CD4-positive, alpha-beta T cell (primary cell): ENCODE measurements around the gene IL1RAPL2. TPM values are rescaled to one million over a fixed set of nuclear protein-coding genes. Genes with fewer than 3 reads are reported as not detected.

ENCODE experiments used
- ATAC-seq: fragments of 200-7000 bp; cut with Tn5 transposase; one replicate; pipeline ENCODE4 v1.10.0; 2022; ENCODE audit warnings: mild to moderate bottlenecking; ENCODE audit not compliant: poor library complexity
- CTCF ChIA-PET: fragments of 350-600 bp; sonication (Branson Sonifier 250); formaldehyde crosslinking; loops from one replicate; lab custom pipeline; 2021; ENCODE audit warnings: antibody characterized with exemption, inconsistent platforms; lab: Charles Lee
- POLR2A ChIA-PET: fragments of 350-600 bp; sonication (Branson Sonifier 250); formaldehyde crosslinking; loops from one replicate; lab custom pipeline; 2021; ENCODE audit warnings: antibody characterized with exemption, inconsistent platforms; lab: Charles Lee
- DNase-seq, 14 experiments: peaks; one replicate each; pipeline ENCODE4 v3.0.0-alpha.2; 2013 to 2020; ENCODE audit warnings: mixed read lengths in 2 of 14
- H3K27ac ChIP-seq, 2 donors: one replicate each; pipeline versions ENCODE4 v1.5.1 to v1.7.0; 2013; ENCODE audit warnings: low read length in 2 of 2, low read depth in 1 of 2, mild to moderate bottlenecking in 1 of 2
- H3K27me3 ChIP-seq, 2 experiments: 1 replicate in 1 of 2; 2 replicates in 1 of 2; pipeline versions ENCODE4 v1.6.1 to v1.7.0; 2013; ENCODE audit warnings: low read length in 2 of 2, control low read depth in 1 of 2, mild to moderate bottlenecking in 1 of 2, moderate library complexity in 1 of 2; ENCODE audit not compliant: insufficient read depth in 2 of 2, control insufficient read depth in 1 of 2
- H3K36me3 ChIP-seq: one replicate; pipeline ENCODE4 v1.6.1; 2013; ENCODE audit warnings: low read length, control low read depth; ENCODE audit not compliant: insufficient read depth
- H3K4me1 ChIP-seq: one replicate; pipeline ENCODE4 v1.6.1; 2013; ENCODE audit warnings: low read length, control low read depth; ENCODE audit not compliant: insufficient read depth
- H3K4me3 ChIP-seq: one replicate; pipeline ENCODE4 v1.5.1; 2013; ENCODE audit warnings: mild to moderate bottlenecking, low read length, moderate library complexity
- H3K9me3 ChIP-seq, 2 experiments: 1 replicate in 1 of 2; 2 replicates in 1 of 2; pipeline versions ENCODE4 v1.6.1 to v1.7.0; 2013; ENCODE audit warnings: low read length in 2 of 2, mild to moderate bottlenecking in 2 of 2, control low read depth in 1 of 2, moderate library complexity in 1 of 2; ENCODE audit not compliant: control insufficient read depth in 1 of 2, insufficient read depth in 1 of 2
- H3K27ac Mint-ChIP-seq: one replicate; pipeline ENCODE4 v1.8.0; 2020; ENCODE audit warnings: mixed read lengths
- H3K27me3 Mint-ChIP-seq: one replicate; pipeline ENCODE4 v1.8.0; 2021; ENCODE audit warnings: mixed read lengths
- H3K36me3 Mint-ChIP-seq: one replicate; pipeline ENCODE4 v1.8.0; 2021; ENCODE audit warnings: low read depth, mixed read lengths
- H3K4me1 Mint-ChIP-seq: one replicate; pipeline ENCODE4 v1.8.0; 2021; ENCODE audit warnings: low read depth, mixed read lengths
- H3K4me3 Mint-ChIP-seq: one replicate; pipeline ENCODE4 v1.8.0; 2020; ENCODE audit warnings: mild to moderate bottlenecking, mixed read lengths
- H3K9me3 Mint-ChIP-seq: one replicate; pipeline ENCODE4 v1.8.0; 2020; ENCODE audit warnings: mixed read lengths
- intact Hi-C, 2 experiments: fragments of 100-400 bp; cut with DNase I in 1 of 2; cut with micrococcal nuclease in 1 of 2; formaldehyde crosslinking; loops; one replicate each; pipeline versions ENCODE4 v1.15.1 to v1.9.0; 2023 to 2025; cut with DNase I, micrococcal nuclease
- total RNA-seq, 174 experiments: library from RNA in 2 of 174; stranded (reverse) in 2 of 174; gene quantifications; one replicate each; pipeline ENCODE4 v1.2.3 and lab custom pipeline; 2021 to 2026
- TF ChIP-seq, protein P1 (sequence below): fragments of 200-600 bp; IDR thresholded peaks from one replicate; pipeline ENCODE4 v1.8.0; 2022; ENCODE audit warnings: antibody characterized with exemption, mild to moderate bottlenecking

Gene IL1RAPL2
- total RNA-seq, 2 experiments from 2014 or later = not detected

DNA sequence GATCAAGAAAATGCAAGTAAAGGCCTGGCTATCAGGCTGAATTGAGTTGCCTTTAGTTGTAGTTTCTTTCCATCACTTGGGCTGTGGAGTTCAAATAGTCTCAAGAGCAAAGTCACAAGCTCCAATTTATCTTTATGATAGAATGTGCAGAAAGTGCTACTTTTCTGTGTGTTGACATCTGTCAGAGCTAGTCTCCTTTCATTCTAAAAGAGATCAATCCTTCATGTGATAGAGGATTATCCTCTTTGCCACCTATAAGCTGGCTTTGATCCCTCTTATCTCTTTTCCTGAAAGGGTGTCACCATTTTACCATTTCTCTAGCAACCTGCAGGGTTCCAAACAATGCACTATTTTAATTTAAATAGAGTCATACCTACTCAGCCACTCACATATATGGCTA lies 429.5 kb downstream of the IL1RAPL2 start:
- intact Hi-C loops = no loop called here
- no peaks in the 10 kb centered on the region for H3K36me3 ChIP-seq
- TF ChIP-seq, protein P1, sequence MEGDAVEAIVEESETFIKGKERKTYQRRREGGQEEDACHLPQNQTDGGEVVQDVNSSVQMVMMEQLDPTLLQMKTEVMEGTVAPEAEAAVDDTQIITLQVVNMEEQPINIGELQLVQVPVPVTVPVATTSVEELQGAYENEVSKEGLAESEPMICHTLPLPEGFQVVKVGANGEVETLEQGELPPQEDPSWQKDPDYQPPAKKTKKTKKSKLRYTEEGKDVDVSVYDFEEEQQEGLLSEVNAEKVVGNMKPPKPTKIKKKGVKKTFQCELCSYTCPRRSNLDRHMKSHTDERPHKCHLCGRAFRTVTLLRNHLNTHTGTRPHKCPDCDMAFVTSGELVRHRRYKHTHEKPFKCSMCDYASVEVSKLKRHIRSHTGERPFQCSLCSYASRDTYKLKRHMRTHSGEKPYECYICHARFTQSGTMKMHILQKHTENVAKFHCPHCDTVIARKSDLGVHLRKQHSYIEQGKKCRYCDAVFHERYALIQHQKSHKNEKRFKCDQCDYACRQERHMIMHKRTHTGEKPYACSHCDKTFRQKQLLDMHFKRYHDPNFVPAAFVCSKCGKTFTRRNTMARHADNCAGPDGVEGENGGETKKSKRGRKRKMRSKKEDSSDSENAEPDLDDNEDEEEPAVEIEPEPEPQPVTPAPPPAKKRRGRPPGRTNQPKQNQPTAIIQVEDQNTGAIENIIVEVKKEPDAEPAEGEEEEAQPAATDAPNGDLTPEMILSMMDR = no peak
- no peaks in the 10 kb centered on the region for H3K9me3 Mint-ChIP-seq
- H3K4me3 Mint-ChIP-seq = no peak overlapping the region
- DNase-seq = no peak
- no peaks in the 10 kb centered on the region for H3K4me1 ChIP-seq
- H3K36me3 Mint-ChIP-seq = no peaks in the 10 kb centered on the region
- ChIA-PET POLR2A (no interaction called here), CTCF (no interaction called here)
- H3K27me3 Mint-ChIP-seq = no peaks in the 10 kb centered on the region
- no peak for ATAC-seq
- no peaks in the 10 kb centered on the region for H3K9me3 ChIP-seq
- no peak overlapping the region for H3K27ac ChIP-seq
- no peaks in the 10 kb centered on the region for H3K4me1 Mint-ChIP-seq
- H3K27me3 ChIP-seq = no peaks in the 10 kb centered on the region
- no peak overlapping the region for H3K4me3 ChIP-seq
- no peak overlapping the region for H3K27ac Mint-ChIP-seq

- no peaks in the 10 kb centered on the region for H3K4me1 ChIP-seq
- ATAC-seq = no peak
- TF ChIP-seq, protein P1 = no peak
- Mint-ChIP-seq H3K9me3 (no peaks in the 10 kb centered on the region), H3K36me3 (no peaks in the 10 kb centered on the region), H3K4me3 (no peak overlapping the region), H3K4me1 (no peaks in the 10 kb centered on the region), H3K27me3 (no peaks in the 10 kb centered on the region), H3K27ac (no peak overlapping the region)
- no peaks in the 10 kb centered on the region for H3K36me3 ChIP-seq
- no peak overlapping the region for H3K4me3 ChIP-seq
- ChIA-PET CTCF (no interaction called here), POLR2A (no interaction called here)
- DNase-seq = no peak
- H3K9me3 ChIP-seq = no peaks in the 10 kb centered on the region
- H3K27ac ChIP-seq = no peak overlapping the region
- H3K27me3 ChIP-seq = no peaks in the 10 kb centered on the region
- intact Hi-C loops = no loop called here
These were observed 440.1 kb downstream of the IL1RAPL2 start for GRCh38 chrX:105006103-105006502.

GRCh38 chrX:105006996-105007395 lies 441.0 kb downstream of the IL1RAPL2 start:
- Mint-ChIP-seq H3K27ac (no peak overlapping the region), H3K36me3 (no peaks in the 10 kb centered on the region), H3K4me1 (no peaks in the 10 kb centered on the region), H3K27me3 (no peaks in the 10 kb centered on the region), H3K4me3 (no peak overlapping the region), H3K9me3 (no peaks in the 10 kb centered on the region)
- DNase-seq (no peak), ATAC-seq (no peak)
- no peaks in the 10 kb centered on the region for H3K9me3 ChIP-seq
- ChIA-PET POLR2A (no interaction called here), CTCF (no interaction called here)
- no peaks in the 10 kb centered on the region for H3K4me1 ChIP-seq
- no peak overlapping the region for H3K27ac ChIP-seq
- intact Hi-C loops = no loop called here
- TF ChIP-seq, protein P1 = no peak
- H3K4me3 ChIP-seq = no peak overlapping the region
- no peaks in the 10 kb centered on the region for H3K27me3 ChIP-seq
- H3K36me3 ChIP-seq = no peaks in the 10 kb centered on the region
